SHP77 (cell line): Measurements from ENCODE around the gene KCNMA1.

Experiments
- DNase-seq, 2 experiments: peaks; one replicate each; lab custom pipeline; 2025; lab: John Stamatoyannopoulos, UW

The KCNMA1 gene

GRCh38 chr10:76981251-76981650, 656.4 kb downstream of the KCNMA1 start:
- no peak for DNase-seq

GRCh38 chr10:76977901-76978300, 659.7 kb downstream of the KCNMA1 start:
- DNase-seq, result no peak

- no peak for DNase-seq
Observed at GRCh38 chr10:76977046-76977445, 660.6 kb downstream of the KCNMA1 start.

GRCh38 chr10:76976142-76976541, 661.5 kb downstream of the KCNMA1 start:
- no peak for DNase-seq

- no peak for DNase-seq
Observed at GRCh38 chr10:76975126-76975525, 662.5 kb downstream of the KCNMA1 start.

- DNase-seq, result no peak
Observed at GRCh38 chr10:76974017-76974691, 663.5 kb downstream of the KCNMA1 start.

- DNase-seq, result no peak
Observed at GRCh38 chr10:76973091-76974016, 664.3 kb downstream of the KCNMA1 start.

GRCh38 chr10:76972541-76972940, 665.1 kb downstream of the KCNMA1 start:
- no peak for DNase-seq

GRCh38 chr10:76971547-76972170, 665.9 kb downstream of the KCNMA1 start:
- no peak for DNase-seq

GRCh38 chr10:76970711-76971519, 666.7 kb downstream of the KCNMA1 start:
- no peak for DNase-seq

- DNase-seq, result no peak
Observed at GRCh38 chr10:76969366-76969948, 668.2 kb downstream of the KCNMA1 start.

GRCh38 chr10:76968483-76968882, 669.1 kb downstream of the KCNMA1 start:
- no peak for DNase-seq

GRCh38 chr10:76962851-76963250, 674.8 kb downstream of the KCNMA1 start:
- DNase-seq, result no peak

GRCh38 chr10:76961841-76962240, 675.8 kb downstream of the KCNMA1 start:
- no peak for DNase-seq

- no peak for DNase-seq
Observed at GRCh38 chr10:76959111-76959510, 678.5 kb downstream of the KCNMA1 start.

GRCh38 chr10:76954838-76955237, 682.8 kb downstream of the KCNMA1 start:
- DNase-seq, result no peak

- DNase-seq, result no peak
Observed at GRCh38 chr10:76950354-76950753, 687.3 kb downstream of the KCNMA1 start.

GRCh38 chr10:76946270-76946669, 691.3 kb downstream of the KCNMA1 start:
- DNase-seq, result no peak

- DNase-seq, result no peak
Observed at GRCh38 chr10:76945166-76945565, 692.4 kb downstream of the KCNMA1 start.

GRCh38 chr10:76944640-76945039, 693.0 kb downstream of the KCNMA1 start:
- no peak for DNase-seq

GRCh38 chr10:76942628-76943416, 694.8 kb downstream of the KCNMA1 start:
- DNase-seq, result no peak
